HL-60 (cell line): ENCODE results near the gene CREB3L1.

ENCODE experiments used
- DNase-seq, 2 experiments: peaks; one replicate each; pipeline ENCODE4 v3.0.0-alpha.2; 2010 to 2020; ENCODE audit warnings: low read depth in 1 of 2, low spot score in 1 of 2
- H3K27ac ChIP-seq: fragments of 250-450 bp; sonication (Bioruptor Pico); replicated peaks from 2 replicates; pipeline ENCODE4 v1.5.1; 2020; ENCODE audit warnings: mild to moderate bottlenecking, moderate library complexity
- H3K27me3 ChIP-seq: fragments of 250-450 bp; sonication (Bioruptor Pico); 2 replicates; pipeline ENCODE4 v1.5.1; 2021; ENCODE audit warnings: mild to moderate bottlenecking, moderate library complexity; ENCODE audit not compliant: insufficient read depth, poor library complexity, severe bottlenecking
- H3K4me3 ChIP-seq: replicated peaks from 2 replicates; pipeline ENCODE4 v1.5.1; 2011; ENCODE audit warnings: mild to moderate bottlenecking, control low read depth, low read length; ENCODE audit not compliant: insufficient read depth
- GABPA ChIP-seq: IDR thresholded peaks from 2 replicates; pipeline ENCODE4 v1.6.1; 2012; ENCODE audit warnings: low read depth
- POLR2AphosphoS5 ChIP-seq: IDR thresholded peaks from 2 replicates; pipeline ENCODE4 v1.6.1; 2012; ENCODE audit warnings: low read depth
- SPI1 ChIP-seq: IDR thresholded peaks from 2 replicates; pipeline ENCODE4 v1.6.1; 2012; ENCODE audit warnings: low read depth, mild to moderate bottlenecking, borderline replicate concordance
- TF ChIP-seq, protein P1 (sequence below): IDR thresholded peaks from 2 replicates; pipeline ENCODE4 v1.6.1; 2012; ENCODE audit warnings: low read depth; ENCODE audit not compliant: insufficient replicate concordance
- TF ChIP-seq, protein P2 (sequence below): IDR thresholded peaks from one replicate; pipeline ENCODE4 v1.5.1; 2011; ENCODE audit warnings: low read length, control low read depth, inconsistent platforms; ENCODE audit not compliant: insufficient read depth

CREB3L1 gene

DNA sequence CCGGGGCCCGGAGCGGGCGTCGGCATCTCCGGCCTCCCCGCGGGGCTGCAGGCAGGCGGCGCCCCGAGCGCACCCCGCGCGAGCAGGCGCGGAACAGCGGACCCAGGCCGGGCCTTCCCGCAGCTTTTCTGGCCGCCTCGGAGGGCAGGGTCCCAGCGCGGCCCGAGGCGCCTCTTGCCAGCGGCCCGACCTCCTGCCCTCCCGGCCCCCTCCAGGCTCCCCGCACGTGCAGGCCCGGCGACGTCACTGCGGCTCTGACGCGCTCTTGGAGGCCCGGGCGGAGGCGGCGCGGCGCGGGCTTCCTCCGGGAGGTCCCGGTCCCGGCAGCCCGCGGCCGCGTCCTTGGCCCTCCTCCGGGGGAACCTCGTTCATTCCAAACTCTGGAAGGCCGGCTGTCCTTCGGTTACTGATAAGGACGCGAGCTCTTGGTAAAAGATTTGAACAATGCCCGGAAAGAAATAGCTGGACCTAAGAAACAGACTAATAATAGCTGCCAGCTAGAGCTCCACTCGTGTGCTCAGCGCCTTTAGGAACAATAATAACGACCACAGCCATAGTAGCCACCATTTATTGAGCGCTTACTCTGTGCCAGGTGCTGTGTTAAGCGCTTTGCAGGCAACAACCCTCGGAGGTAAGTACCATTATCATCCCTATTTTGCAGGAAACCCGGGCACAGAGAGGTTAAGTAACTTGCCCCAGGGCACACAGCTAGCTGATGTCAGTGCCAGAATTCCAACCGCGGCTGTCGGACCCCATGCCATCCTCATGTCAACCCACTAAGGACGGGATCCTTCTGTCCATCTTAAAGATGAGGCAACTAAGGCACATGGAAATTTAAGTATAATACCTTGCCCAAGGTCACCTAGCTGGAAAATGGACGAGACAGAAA lies 39.1 kb upstream of the CREB3L1 start:
- Histone ChIP-seq H3K27me3 (no peaks in the 10 kb centered on the region), H3K4me3 (peak overlapping the region; percentile 36), H3K27ac (no peak overlapping the region)
- TF ChIP-seq, protein P1, sequence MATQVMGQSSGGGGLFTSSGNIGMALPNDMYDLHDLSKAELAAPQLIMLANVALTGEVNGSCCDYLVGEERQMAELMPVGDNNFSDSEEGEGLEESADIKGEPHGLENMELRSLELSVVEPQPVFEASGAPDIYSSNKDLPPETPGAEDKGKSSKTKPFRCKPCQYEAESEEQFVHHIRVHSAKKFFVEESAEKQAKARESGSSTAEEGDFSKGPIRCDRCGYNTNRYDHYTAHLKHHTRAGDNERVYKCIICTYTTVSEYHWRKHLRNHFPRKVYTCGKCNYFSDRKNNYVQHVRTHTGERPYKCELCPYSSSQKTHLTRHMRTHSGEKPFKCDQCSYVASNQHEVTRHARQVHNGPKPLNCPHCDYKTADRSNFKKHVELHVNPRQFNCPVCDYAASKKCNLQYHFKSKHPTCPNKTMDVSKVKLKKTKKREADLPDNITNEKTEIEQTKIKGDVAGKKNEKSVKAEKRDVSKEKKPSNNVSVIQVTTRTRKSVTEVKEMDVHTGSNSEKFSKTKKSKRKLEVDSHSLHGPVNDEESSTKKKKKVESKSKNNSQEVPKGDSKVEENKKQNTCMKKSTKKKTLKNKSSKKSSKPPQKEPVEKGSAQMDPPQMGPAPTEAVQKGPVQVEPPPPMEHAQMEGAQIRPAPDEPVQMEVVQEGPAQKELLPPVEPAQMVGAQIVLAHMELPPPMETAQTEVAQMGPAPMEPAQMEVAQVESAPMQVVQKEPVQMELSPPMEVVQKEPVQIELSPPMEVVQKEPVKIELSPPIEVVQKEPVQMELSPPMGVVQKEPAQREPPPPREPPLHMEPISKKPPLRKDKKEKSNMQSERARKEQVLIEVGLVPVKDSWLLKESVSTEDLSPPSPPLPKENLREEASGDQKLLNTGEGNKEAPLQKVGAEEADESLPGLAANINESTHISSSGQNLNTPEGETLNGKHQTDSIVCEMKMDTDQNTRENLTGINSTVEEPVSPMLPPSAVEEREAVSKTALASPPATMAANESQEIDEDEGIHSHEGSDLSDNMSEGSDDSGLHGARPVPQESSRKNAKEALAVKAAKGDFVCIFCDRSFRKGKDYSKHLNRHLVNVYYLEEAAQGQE: no peak
- no peak for TF ChIP-seq SPI1
- TF ChIP-seq GABPA: no peak
- TF ChIP-seq, protein P2, sequence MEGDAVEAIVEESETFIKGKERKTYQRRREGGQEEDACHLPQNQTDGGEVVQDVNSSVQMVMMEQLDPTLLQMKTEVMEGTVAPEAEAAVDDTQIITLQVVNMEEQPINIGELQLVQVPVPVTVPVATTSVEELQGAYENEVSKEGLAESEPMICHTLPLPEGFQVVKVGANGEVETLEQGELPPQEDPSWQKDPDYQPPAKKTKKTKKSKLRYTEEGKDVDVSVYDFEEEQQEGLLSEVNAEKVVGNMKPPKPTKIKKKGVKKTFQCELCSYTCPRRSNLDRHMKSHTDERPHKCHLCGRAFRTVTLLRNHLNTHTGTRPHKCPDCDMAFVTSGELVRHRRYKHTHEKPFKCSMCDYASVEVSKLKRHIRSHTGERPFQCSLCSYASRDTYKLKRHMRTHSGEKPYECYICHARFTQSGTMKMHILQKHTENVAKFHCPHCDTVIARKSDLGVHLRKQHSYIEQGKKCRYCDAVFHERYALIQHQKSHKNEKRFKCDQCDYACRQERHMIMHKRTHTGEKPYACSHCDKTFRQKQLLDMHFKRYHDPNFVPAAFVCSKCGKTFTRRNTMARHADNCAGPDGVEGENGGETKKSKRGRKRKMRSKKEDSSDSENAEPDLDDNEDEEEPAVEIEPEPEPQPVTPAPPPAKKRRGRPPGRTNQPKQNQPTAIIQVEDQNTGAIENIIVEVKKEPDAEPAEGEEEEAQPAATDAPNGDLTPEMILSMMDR: no peak
- no peak for TF ChIP-seq POLR2AphosphoS5
- DNase-seq: peak; percentile 37 to 39

- H3K4me3 ChIP-seq: peak overlapping the region; percentile 36
- peak; percentile 73 to 77 for DNase-seq
- H3K27ac ChIP-seq: no peak overlapping the region
- TF ChIP-seq GABPA (no peak), POLR2AphosphoS5 (no peak), SPI1 (peak; percentile 47; the same call in 1 of the 2 replicates)
- TF ChIP-seq, protein P1: no peak
- TF ChIP-seq, protein P2: peak; percentile 91
- H3K27me3 ChIP-seq: no peaks in the 10 kb centered on the region
Observed at GRCh38 chr11:46238967-46239800, 38.3 kb upstream of the CREB3L1 start.

DNA sequence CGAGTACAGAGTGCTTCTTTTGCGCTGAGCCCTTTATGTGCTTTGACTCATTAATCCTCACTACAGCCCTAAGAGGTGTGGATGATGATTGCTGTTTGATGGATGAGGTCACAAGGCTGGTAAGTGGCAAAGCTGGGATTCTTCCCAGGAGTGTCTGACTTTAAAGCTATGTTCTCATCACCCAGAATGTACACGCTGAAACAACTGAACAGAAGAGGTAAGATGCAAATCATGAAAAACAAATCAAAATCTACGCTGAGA lies 37.7 kb upstream of the CREB3L1 start:
- no peak for DNase-seq
- Histone ChIP-seq H3K27ac (no peak overlapping the region), H3K4me3 (no peak overlapping the region)

More for the DNA sequence above, 37.7 kb upstream of the CREB3L1 start:
- TF ChIP-seq GABPA (no peak), POLR2AphosphoS5 (no peak), SPI1 (no peak)
- TF ChIP-seq, protein P2: no peak
- TF ChIP-seq, protein P1: no peak
- no peaks in the 10 kb centered on the region for H3K27me3 ChIP-seq
